Measurements from ENCODE around the gene PIH1D1. TPM values are rescaled to one million over a fixed set of nuclear protein-coding genes. Genes with fewer than 3 reads are reported as not detected.
A peak's percentile ranks its signal among the peaks of the same experiment; 100 is the strongest.

PIH1D1 gene
- total and polyA plus RNA-seq, 2 of the 13 experiments (the other 11 are each of a cell fraction or from before 2014, with no cell fraction given), result 110 to 137 TPM

GRCh38 chr19:49492573-49493405, 41.2 kb upstream of the PIH1D1 start (continued):
- 0 out of 2 replicates have a peak, but pooled peaks have one; percentile 15 for TF ChIP-seq ZGPAT (CRISPR knock-in tag; IDR thresholded peaks at IDR 0.05)
- no peak for TF ChIP-seq SP1 (IDR thresholded peaks at IDR 0.05)
- TF ChIP-seq SP1 (CRISPR knock-in tag; IDR thresholded peaks at IDR 0.05), result 0 out of 2 replicates have a peak, but pooled peaks have one; percentile 17
- TF ChIP-seq POLR2AphosphoS2 (IDR thresholded peaks at IDR 0.05; ENCODE audit: low read depth, low read length), result peak; percentile 95
- no peak for TF ChIP-seq NFAT5 (CRISPR knock-in tag; IDR thresholded peaks at IDR 0.05)
- 0 out of 2 replicates have a peak, but pooled peaks have one; percentile 10 for TF ChIP-seq MLX (CRISPR knock-in tag; IDR thresholded peaks at IDR 0.05)
- TF ChIP-seq PCBP1 (IDR thresholded peaks at IDR 0.05; ENCODE audit: borderline replicate concordance, low read depth, low read length), result no peak
- TF ChIP-seq IRF1 (CRISPR knock-in tag; IDR thresholded peaks at IDR 0.05; ENCODE audit: low read depth), result no peak
- no peak for TF ChIP-seq ZBTB42 (CRISPR knock-in tag; IDR thresholded peaks at IDR 0.05)
- TF ChIP-seq FLYWCH1 (CRISPR knock-in tag; IDR thresholded peaks at IDR 0.05), result no peak
- no peak for TF ChIP-seq ZNF879 (CRISPR knock-in tag; IDR thresholded peaks at IDR 0.05)
- TF ChIP-seq ZNF275 (CRISPR knock-in tag; IDR thresholded peaks at IDR 0.05; ENCODE audit: borderline replicate concordance), result no peak
- no peak for TF ChIP-seq SOX6 (IDR thresholded peaks at IDR 0.05)
- no peak for TF ChIP-seq SOX6 (CRISPR knock-in tag; IDR thresholded peaks at IDR 0.05)
- TF ChIP-seq ZBTB38 (CRISPR knock-in tag; IDR thresholded peaks at IDR 0.05), result peak; percentile 31; the same call in 1 of the 2 replicates
- TF ChIP-seq ZNF607 (CRISPR knock-in tag; IDR thresholded peaks at IDR 0.05; ENCODE audit: borderline replicate concordance), result no peak
- TF ChIP-seq ESRRA (CRISPR knock-in tag; IDR thresholded peaks at IDR 0.05; ENCODE audit: low read depth), result no peak
- no peak for TF ChIP-seq ZNF230 (CRISPR knock-in tag; IDR thresholded peaks at IDR 0.05)
- TF ChIP-seq ATF4 (CRISPR knock-in tag; IDR thresholded peaks at IDR 0.05), result peak; percentile 1 to 42; a peak in 2 of 4 replicates
